Measurements from ENCODE around the gene FOXP1.

DNA sequence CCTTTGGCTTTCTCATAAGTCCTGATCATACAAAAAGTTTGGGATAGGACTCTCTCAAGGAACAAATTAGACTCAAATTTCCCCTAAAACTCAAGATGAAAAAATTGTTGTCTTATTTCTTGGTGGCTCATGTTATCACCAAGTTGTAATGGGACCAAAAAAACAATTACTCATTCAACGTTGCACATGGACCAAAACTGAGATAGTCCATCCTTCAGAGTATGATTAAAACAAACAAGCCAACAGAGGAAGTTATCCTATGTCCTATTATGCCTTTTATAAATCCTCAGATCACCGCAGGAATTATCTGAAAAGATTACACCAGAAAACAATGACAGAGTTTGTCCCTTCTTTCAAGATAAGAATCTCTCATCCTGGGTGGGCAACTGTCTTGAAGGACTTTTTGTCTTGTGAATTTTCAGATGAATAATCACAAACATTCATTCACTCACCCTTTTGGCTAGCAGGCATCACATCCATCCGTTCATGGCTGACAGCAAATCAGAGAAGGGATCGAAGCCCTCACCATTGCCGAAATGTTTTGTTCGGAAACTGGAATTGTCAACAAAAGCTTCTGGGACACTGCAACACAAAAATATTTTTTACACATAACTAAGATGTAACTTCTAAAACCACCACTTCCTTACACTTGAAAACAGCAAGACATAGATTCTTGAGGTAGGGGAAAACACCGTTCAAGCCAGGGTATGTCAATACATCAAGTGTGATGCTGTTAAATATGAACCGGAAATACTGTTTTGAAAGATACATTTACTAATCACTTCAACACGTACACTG is 90.4 kb downstream of the FOXP1 start:
- TF ChIP-seq CTCF (IDR thresholded peaks at IDR 0.05) (no peak), POLR2A (IDR thresholded peaks at IDR 0.05) (no peak)
